MM.1S (cell line): ENCODE results near the gene PPP5C.

Experiments
- DNase-seq: peaks from one replicate; pipeline ENCODE4 v3.0.0-alpha.2; 2015
- H2AFZ ChIP-seq: fragments of 300-600 bp; sonication (generic); 2 replicates; pipeline ENCODE4 v1.6.0; 2016; ENCODE audit warnings: antibody characterized with exemption, low read length
- H3F3A ChIP-seq: fragments of 300-600 bp; sonication (generic); 2 replicates; pipeline ENCODE4 v1.6.1; 2016; ENCODE audit warnings: mild to moderate bottlenecking, antibody characterized with exemption, low read length, moderate library complexity, mixed read lengths; ENCODE audit not compliant: insufficient read depth
- H3K27ac ChIP-seq: fragments of 300-600 bp; sonication (generic); 2 replicates; pipeline ENCODE4 v1.5.1; 2016; ENCODE audit warnings: mild to moderate bottlenecking, low read length
- H3K27me3 ChIP-seq: fragments of 300-600 bp; sonication (generic); replicated peaks from 2 replicates; pipeline ENCODE4 v1.6.0; 2016; ENCODE audit warnings: low read length; ENCODE audit not compliant: insufficient read depth
- H3K36me3 ChIP-seq: fragments of 300-600 bp; sonication (generic); replicated peaks from 2 replicates; pipeline ENCODE4 v1.6.1; 2016; ENCODE audit warnings: mild to moderate bottlenecking, low read length, mixed read lengths; ENCODE audit not compliant: insufficient read depth
- H3K4me1 ChIP-seq: fragments of 300-600 bp; sonication (generic); 2 replicates; pipeline ENCODE4 v1.6.1; 2016; ENCODE audit warnings: low read length, mixed read lengths
- H3K4me2 ChIP-seq: fragments of 300-600 bp; sonication (generic); 2 replicates; pipeline ENCODE4 v1.6.0; 2016; ENCODE audit warnings: low read depth, low read length
- H3K4me3 ChIP-seq: fragments of 300-600 bp; sonication (generic); 2 replicates; pipeline ENCODE4 v1.5.1; 2016; ENCODE audit warnings: low read length, mixed read lengths
- H3K79me2 ChIP-seq: fragments of 300-600 bp; sonication (generic); 2 replicates; pipeline ENCODE4 v1.6.1; 2016; ENCODE audit warnings: mixed run types, low read length, mixed read lengths
- H3K9ac ChIP-seq: fragments of 300-600 bp; sonication (generic); 2 replicates; pipeline ENCODE4 v1.6.1; 2016; ENCODE audit warnings: low read length, mixed read lengths
- H3K9me2 ChIP-seq: fragments of 300-600 bp; sonication (generic); replicated peaks from 2 replicates; pipeline ENCODE4 v1.6.1; 2016; ENCODE audit warnings: mild to moderate bottlenecking, low read length, mixed read lengths; ENCODE audit not compliant: insufficient read depth
- H3K9me3 ChIP-seq: fragments of 300-600 bp; sonication (generic); replicated peaks from 2 replicates; pipeline ENCODE4 v1.6.1; 2016; ENCODE audit warnings: mild to moderate bottlenecking, low read length, mixed read lengths; ENCODE audit not compliant: insufficient read depth
- H4K20me1 ChIP-seq: fragments of 300-600 bp; sonication (generic); 2 replicates; pipeline ENCODE4 v1.6.1; 2016; ENCODE audit warnings: mild to moderate bottlenecking, low read length, moderate library complexity, mixed read lengths; ENCODE audit not compliant: insufficient read depth
- EZH2 ChIP-seq: fragments of 300-600 bp; sonication (generic); optimal IDR thresholded peaks from 2 replicates; pipeline ENCODE3; 2017; ENCODE audit warnings: low read depth, mild to moderate bottlenecking, antibody characterized with exemption, low read length, mixed read lengths
- EZH2phosphoT487 ChIP-seq: fragments of 300-600 bp; sonication (generic); IDR thresholded peaks from 2 replicates; pipeline ENCODE4 v1.6.1; 2018; ENCODE audit warnings: antibody characterized with exemption, low read length
- TF ChIP-seq, protein P1 (sequence below): fragments of 300-600 bp; sonication (generic); IDR thresholded peaks from 2 replicates; pipeline ENCODE4 v1.5.1; 2016; ENCODE audit warnings: antibody characterized with exemption, low read length, mixed read lengths

PPP5C gene, protein sequence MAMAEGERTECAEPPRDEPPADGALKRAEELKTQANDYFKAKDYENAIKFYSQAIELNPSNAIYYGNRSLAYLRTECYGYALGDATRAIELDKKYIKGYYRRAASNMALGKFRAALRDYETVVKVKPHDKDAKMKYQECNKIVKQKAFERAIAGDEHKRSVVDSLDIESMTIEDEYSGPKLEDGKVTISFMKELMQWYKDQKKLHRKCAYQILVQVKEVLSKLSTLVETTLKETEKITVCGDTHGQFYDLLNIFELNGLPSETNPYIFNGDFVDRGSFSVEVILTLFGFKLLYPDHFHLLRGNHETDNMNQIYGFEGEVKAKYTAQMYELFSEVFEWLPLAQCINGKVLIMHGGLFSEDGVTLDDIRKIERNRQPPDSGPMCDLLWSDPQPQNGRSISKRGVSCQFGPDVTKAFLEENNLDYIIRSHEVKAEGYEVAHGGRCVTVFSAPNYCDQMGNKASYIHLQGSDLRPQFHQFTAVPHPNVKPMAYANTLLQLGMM

GRCh38 chr19:46346821-46347571, at the start of gene PPP5C:
Gene PPP5C, plus strand, starts transcription at chr19:46347087. Its CDS starts 10 bp downstream, at chr19:46347097.
- H3K79me2 ChIP-seq: peaks cover 51% of the 10 kb centered on the region
- peak within 1 kb of the TSS; percentile 89 for H3K9ac ChIP-seq
- H3K27ac ChIP-seq: peak within 1 kb of the TSS; percentile 43; the same call in 1 of the 2 replicates
- H2AFZ ChIP-seq: peak within 1 kb of the TSS; percentile 93
- H3F3A ChIP-seq: 0 out of 2 replicates have a peak, but pooled peaks cover 6% of the 10 kb centered on the region
- no peaks in the 10 kb centered on the region for H3K9me3 ChIP-seq
- peak; percentile 95 for DNase-seq
- peaks cover 36% of the 10 kb centered on the region for H3K4me1 ChIP-seq
- H3K27me3 ChIP-seq: peaks cover 15% of the 10 kb centered on the region
- peak within 1 kb of the TSS; percentile 83 for H3K4me2 ChIP-seq
- TF ChIP-seq, protein P1, sequence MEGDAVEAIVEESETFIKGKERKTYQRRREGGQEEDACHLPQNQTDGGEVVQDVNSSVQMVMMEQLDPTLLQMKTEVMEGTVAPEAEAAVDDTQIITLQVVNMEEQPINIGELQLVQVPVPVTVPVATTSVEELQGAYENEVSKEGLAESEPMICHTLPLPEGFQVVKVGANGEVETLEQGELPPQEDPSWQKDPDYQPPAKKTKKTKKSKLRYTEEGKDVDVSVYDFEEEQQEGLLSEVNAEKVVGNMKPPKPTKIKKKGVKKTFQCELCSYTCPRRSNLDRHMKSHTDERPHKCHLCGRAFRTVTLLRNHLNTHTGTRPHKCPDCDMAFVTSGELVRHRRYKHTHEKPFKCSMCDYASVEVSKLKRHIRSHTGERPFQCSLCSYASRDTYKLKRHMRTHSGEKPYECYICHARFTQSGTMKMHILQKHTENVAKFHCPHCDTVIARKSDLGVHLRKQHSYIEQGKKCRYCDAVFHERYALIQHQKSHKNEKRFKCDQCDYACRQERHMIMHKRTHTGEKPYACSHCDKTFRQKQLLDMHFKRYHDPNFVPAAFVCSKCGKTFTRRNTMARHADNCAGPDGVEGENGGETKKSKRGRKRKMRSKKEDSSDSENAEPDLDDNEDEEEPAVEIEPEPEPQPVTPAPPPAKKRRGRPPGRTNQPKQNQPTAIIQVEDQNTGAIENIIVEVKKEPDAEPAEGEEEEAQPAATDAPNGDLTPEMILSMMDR: peak; percentile 99; the same call in 1 of the 2 replicates
- no peak for TF ChIP-seq EZH2phosphoT487
- no peaks in the 10 kb centered on the region for H3K9me2 ChIP-seq
- no peaks in the 10 kb centered on the region; the same call in 1 of the 2 replicates for H3K36me3 ChIP-seq
- H4K20me1 ChIP-seq: peaks cover 6% of the 10 kb centered on the region; the same call in 1 of the 2 replicates
- peak within 1 kb of the TSS; percentile 96 for H3K4me3 ChIP-seq

- Histone ChIP-seq H3K79me2 (no peaks in the 10 kb centered on the region), H3K27me3 (peaks cover 69% of the 10 kb centered on the region), H3K9me3 (no peaks in the 10 kb centered on the region), H3K9ac (no peak overlapping the region), H3K4me1 (no peaks in the 10 kb centered on the region), H3K9me2 (no peaks in the 10 kb centered on the region), H3K36me3 (no peaks in the 10 kb centered on the region), H2AFZ (no peak overlapping the region), H3K27ac (no peak overlapping the region), H3F3A (no peaks in the 10 kb centered on the region), H3K4me2 (no peak overlapping the region), H4K20me1 (no peaks in the 10 kb centered on the region), H3K4me3 (no peak overlapping the region)
- TF ChIP-seq, protein P1: no peak
- TF ChIP-seq EZH2 (no peak), EZH2phosphoT487 (no peak)
- DNase-seq: no peak
Measured at GRCh38 chr19:46297700-46298478, 49.0 kb upstream of the PPP5C start.

DNA sequence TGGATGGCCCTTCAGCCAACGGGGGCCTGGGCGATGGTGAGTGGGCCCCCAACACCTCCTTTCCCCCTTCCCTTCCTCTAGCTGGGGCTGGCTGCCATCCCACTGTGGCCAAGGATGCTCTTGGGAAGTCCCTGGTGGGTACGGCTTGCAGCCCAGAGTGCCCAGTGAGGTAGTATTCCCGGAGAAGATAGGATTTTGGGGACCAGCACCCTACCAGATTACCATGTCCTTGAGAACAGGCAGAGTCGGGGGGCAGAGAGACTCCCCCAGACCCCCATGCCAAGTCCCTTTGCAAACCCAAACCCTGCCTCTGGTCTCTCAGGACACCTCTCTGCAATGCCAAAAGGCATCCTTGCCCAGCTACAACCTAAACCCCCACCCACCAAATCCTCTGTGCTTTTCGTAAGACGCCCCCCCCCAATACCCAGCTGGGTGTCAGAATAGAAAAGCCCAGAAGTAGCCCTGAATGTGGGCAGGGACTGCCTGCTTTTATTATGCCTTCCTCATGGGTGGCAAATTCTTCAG, 48.3 kb upstream of the PPP5C start:
- Histone ChIP-seq H3F3A (no peaks in the 10 kb centered on the region), H3K4me2 (no peak overlapping the region), H3K27me3 (peaks cover 68% of the 10 kb centered on the region), H3K9ac (no peak overlapping the region), H3K36me3 (no peaks in the 10 kb centered on the region), H3K27ac (no peak overlapping the region), H3K9me2 (no peaks in the 10 kb centered on the region), H2AFZ (no peak overlapping the region), H4K20me1 (no peaks in the 10 kb centered on the region), H3K4me3 (no peak overlapping the region), H3K79me2 (no peaks in the 10 kb centered on the region), H3K4me1 (no peaks in the 10 kb centered on the region), H3K9me3 (no peaks in the 10 kb centered on the region)
- no peak for DNase-seq
- no peak for TF ChIP-seq EZH2phosphoT487
- TF ChIP-seq, protein P1: no peak
- TF ChIP-seq EZH2: no peak
